Measurements from ENCODE around the gene DLK1.

DLK1 gene

GRCh38 chr14:100748944-100749343 lies 22.3 kb downstream of the DLK1 start:
- Histone ChIP-seq H3K4me3 (ENCODE audit: low read length) (no peak overlapping the region), H3K4me1 (ENCODE audit: insufficient read depth, low read length) (no peaks in the 10 kb centered on the region), H3K9me3 (ENCODE audit: low read length) (no peaks in the 10 kb centered on the region), H3K36me3 (ENCODE audit: insufficient read depth, low read length) (no peaks in the 10 kb centered on the region), H2AFZ (ENCODE audit: low read depth, low read length) (no peak overlapping the region), H3K27me3 (ENCODE audit: insufficient read depth, low read length) (no peaks in the 10 kb centered on the region)

DNA sequence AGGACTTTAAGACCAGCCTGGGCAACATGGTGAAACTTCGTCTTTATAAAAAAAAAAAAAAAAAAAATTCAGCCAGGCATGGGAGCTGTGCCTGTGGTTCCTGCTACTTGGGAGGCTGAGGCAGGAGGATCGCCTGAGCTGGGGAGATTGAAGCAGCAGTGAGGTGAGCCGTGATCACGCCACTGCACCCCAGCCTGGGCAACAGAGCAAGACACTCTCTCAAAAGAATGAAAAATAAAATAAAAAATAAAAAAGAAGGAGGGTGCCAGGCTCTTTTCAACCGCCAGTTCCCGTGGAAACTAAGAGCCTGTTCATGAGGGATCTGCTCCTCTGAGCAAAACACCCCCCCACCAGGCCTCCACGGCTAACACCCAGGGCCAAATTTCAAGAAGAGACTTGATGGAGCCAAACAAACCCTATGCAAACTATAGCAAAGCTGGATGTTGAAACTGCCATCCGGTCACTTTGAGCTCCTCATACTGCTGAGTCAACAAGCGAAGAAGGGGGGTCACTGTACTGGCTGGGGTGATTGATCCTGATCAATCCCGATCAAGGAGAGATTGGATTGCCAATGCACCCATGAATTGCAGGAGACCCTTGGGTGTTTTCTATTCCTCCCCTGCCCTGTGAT lies 23.4 kb downstream of the DLK1 start:
- no peak overlapping the region for H2AFZ ChIP-seq (ENCODE audit: low read depth, low read length)
- no peaks in the 10 kb centered on the region for H3K27me3 ChIP-seq (ENCODE audit: insufficient read depth, low read length)
- no peak overlapping the region for H3K4me3 ChIP-seq (ENCODE audit: low read length)
- no peaks in the 10 kb centered on the region for H3K9me3 ChIP-seq (ENCODE audit: low read length)
- H3K4me1 ChIP-seq (ENCODE audit: insufficient read depth, low read length) = no peaks in the 10 kb centered on the region
- H3K36me3 ChIP-seq (ENCODE audit: insufficient read depth, low read length) = no peaks in the 10 kb centered on the region

DNA sequence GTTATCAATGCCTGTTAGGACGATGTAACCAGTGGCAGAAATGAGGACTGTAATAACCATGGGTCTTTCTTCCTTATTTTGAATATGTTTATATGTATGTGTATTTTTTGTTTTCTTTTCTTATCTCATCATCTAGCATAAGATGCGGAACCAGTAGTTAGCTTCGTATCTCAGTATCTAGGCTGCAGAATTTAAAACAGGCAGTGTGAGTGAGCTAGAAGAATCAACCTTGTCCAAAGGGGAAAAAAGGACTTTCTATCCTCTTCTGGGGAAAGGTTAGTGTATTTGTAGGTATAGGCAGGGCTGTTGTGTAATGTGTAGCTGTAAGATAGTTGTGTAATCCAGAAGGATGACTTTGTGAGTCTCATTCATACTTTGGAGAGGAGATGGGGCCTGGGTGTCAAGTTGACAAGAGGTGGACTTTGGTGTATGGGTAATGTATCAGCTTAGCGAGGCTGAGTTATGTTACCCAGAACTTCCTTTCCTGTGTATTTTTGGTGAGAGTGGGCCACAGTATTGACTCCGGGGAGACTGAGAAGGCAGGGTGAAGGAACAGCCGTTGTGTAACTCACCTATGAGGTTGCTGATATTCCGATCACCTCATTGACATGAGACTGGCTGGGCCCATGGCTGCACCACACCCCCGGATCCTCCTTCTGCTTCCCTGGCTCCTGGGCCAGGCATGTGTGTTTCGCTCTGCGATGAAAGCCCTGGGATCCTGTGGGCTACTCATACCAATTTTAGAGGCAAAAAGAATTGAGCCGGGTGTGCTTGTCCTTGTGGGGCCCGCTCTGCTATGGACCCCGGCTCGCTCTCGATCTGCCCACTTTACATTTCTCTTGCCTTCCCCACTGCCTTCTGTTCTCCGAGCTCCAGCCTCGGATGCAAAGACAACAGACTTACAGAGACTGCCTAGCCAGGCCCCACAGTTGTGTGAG lies 24.3 kb downstream of the DLK1 start:
- Histone ChIP-seq H3K9me3 (ENCODE audit: low read length) (no peaks in the 10 kb centered on the region), H3K36me3 (ENCODE audit: insufficient read depth, low read length) (no peaks in the 10 kb centered on the region)

DNA sequence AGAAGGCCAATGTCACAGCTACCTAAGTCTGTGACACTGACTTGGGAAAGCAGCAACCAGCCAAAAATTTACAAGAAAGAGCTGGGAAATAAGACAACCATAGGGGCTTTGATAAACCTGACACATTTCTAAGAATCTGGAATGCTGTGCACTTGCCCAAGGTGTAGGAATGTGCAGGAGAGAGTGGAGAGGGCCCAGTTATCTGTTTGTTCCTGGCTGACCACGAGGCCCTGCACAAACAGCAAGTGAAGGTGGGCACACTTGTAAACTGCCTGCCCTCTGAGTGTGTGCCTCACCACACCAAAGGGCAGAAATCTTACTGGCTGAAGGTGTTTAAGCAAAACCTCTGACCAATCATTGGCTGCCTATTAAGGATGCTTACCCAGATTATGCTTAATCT lies 27.3 kb downstream of the DLK1 start:
- Histone ChIP-seq H3K9me3 (ENCODE audit: low read length) (no peaks in the 10 kb centered on the region), H3K4me3 (ENCODE audit: low read length) (no peak overlapping the region), H3K36me3 (ENCODE audit: insufficient read depth, low read length) (no peaks in the 10 kb centered on the region), H3K27me3 (ENCODE audit: insufficient read depth, low read length) (no peaks in the 10 kb centered on the region), H2AFZ (ENCODE audit: low read depth, low read length) (no peak overlapping the region), H3K4me1 (ENCODE audit: insufficient read depth, low read length) (no peaks in the 10 kb centered on the region)

More for the DNA sequence above, 24.3 kb downstream of the DLK1 start:
- H3K4me3 ChIP-seq (ENCODE audit: low read length) = no peak overlapping the region
- H2AFZ ChIP-seq (ENCODE audit: low read depth, low read length) = no peak overlapping the region
- no peaks in the 10 kb centered on the region for H3K4me1 ChIP-seq (ENCODE audit: insufficient read depth, low read length)
- no peaks in the 10 kb centered on the region for H3K27me3 ChIP-seq (ENCODE audit: insufficient read depth, low read length)

DNA sequence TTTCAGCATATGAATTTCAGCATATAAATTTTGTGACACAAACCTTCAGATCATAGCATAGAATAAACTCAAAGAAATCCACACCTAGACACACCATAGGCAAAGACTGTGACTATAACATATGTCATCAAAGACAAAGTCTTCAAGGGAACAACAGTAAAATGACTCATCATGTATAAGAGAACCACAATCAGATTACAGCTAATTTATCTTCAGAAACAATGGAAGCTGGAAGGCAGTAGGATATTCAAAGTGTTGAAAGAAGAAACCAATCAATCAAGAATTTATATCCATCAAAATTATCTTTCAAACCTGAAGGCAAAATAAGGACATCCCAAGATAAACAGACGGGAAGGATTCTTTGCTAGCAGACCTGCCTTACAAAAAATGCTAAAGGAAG lies 29.0 kb downstream of the DLK1 start:
- peaks cover 9% of the 10 kb centered on the region for H3K4me1 ChIP-seq (ENCODE audit: insufficient read depth, low read length)
- H3K4me3 ChIP-seq (ENCODE audit: low read length) = no peak overlapping the region
- no peak overlapping the region for H2AFZ ChIP-seq (ENCODE audit: low read depth, low read length)
- H3K9me3 ChIP-seq (ENCODE audit: low read length) = no peaks in the 10 kb centered on the region
- no peaks in the 10 kb centered on the region for H3K36me3 ChIP-seq (ENCODE audit: insufficient read depth, low read length)
- H3K27me3 ChIP-seq (ENCODE audit: insufficient read depth, low read length) = no peaks in the 10 kb centered on the region

DNA sequence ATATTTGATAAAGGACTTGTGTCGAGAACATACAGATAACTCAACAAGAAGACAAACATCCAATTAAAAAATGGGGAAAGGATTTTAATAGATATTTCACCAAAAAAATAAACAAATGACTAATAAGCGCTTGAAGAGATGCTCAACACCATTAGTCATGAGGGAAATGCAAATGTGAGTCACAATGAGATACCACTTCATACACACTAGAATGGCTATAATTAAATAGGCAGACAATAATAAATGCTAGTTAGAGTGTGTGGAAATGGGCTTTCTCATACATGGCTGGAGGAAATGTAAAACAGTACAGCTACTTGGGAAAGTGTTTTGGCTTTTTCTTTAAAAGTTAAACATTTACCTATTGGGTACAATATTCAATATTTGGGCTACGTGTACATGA lies 34.8 kb downstream of the DLK1 start:
- no peaks in the 10 kb centered on the region for H3K9me3 ChIP-seq (ENCODE audit: low read length)
- H2AFZ ChIP-seq (ENCODE audit: low read depth, low read length) = no peak overlapping the region
- no peaks in the 10 kb centered on the region for H3K27me3 ChIP-seq (ENCODE audit: insufficient read depth, low read length)
- H3K4me1 ChIP-seq (ENCODE audit: insufficient read depth, low read length) = peaks cover 23% of the 10 kb centered on the region
- H3K4me3 ChIP-seq (ENCODE audit: low read length) = no peak overlapping the region
- no peaks in the 10 kb centered on the region for H3K36me3 ChIP-seq (ENCODE audit: insufficient read depth, low read length)

DNA sequence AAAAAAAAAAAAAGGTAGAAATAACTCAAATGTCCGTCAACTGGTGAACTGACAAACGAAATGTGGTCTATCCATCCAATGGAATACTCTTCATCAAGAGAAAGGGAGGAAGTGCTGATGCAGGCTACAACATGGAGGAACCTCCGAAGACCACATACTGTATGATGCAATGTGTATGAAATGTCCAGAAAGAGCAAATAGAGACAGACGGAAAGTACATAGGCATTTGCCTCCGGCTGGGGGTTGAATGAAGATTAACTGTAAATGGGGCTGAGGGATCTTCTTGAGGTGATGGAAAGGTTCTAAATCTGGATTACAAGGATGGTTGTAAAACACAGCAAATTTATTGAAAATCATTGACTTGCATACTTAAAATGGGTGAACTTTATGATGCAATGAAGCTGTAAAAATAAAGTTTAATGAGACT lies 35.4 kb downstream of the DLK1 start:
- Histone ChIP-seq H3K36me3 (ENCODE audit: insufficient read depth, low read length) (no peaks in the 10 kb centered on the region), H2AFZ (ENCODE audit: low read depth, low read length) (no peak overlapping the region), H3K4me1 (ENCODE audit: insufficient read depth, low read length) (peaks cover 23% of the 10 kb centered on the region), H3K4me3 (ENCODE audit: low read length) (no peak overlapping the region), H3K9me3 (ENCODE audit: low read length) (no peaks in the 10 kb centered on the region), H3K27me3 (ENCODE audit: insufficient read depth, low read length) (no peaks in the 10 kb centered on the region)

GRCh38 chr14:100762901-100763300 lies 36.2 kb downstream of the DLK1 start:
- no peak overlapping the region for H2AFZ ChIP-seq (ENCODE audit: low read depth, low read length)
- H3K4me1 ChIP-seq (ENCODE audit: insufficient read depth, low read length) = peaks cover 23% of the 10 kb centered on the region
- H3K4me3 ChIP-seq (ENCODE audit: low read length) = no peak overlapping the region
- H3K36me3 ChIP-seq (ENCODE audit: insufficient read depth, low read length) = no peaks in the 10 kb centered on the region
- H3K9me3 ChIP-seq (ENCODE audit: low read length) = no peaks in the 10 kb centered on the region
- no peaks in the 10 kb centered on the region for H3K27me3 ChIP-seq (ENCODE audit: insufficient read depth, low read length)

- no peak overlapping the region for H2AFZ ChIP-seq (ENCODE audit: low read depth, low read length)
- no peaks in the 10 kb centered on the region for H3K27me3 ChIP-seq (ENCODE audit: insufficient read depth, low read length)
- H3K9me3 ChIP-seq (ENCODE audit: low read length) = no peaks in the 10 kb centered on the region
- H3K4me1 ChIP-seq (ENCODE audit: insufficient read depth, low read length) = peaks cover 20% of the 10 kb centered on the region
- no peak overlapping the region for H3K4me3 ChIP-seq (ENCODE audit: low read length)
- H3K36me3 ChIP-seq (ENCODE audit: insufficient read depth, low read length) = no peaks in the 10 kb centered on the region
These were observed 37.9 kb downstream of the DLK1 start for GRCh38 chr14:100764471-100765115.

GRCh38 chr14:100765296-100765695 lies 38.6 kb downstream of the DLK1 start:
- Histone ChIP-seq H3K9me3 (ENCODE audit: low read length) (no peaks in the 10 kb centered on the region), H2AFZ (ENCODE audit: low read depth, low read length) (no peak overlapping the region), H3K4me3 (ENCODE audit: low read length) (no peak overlapping the region), H3K36me3 (ENCODE audit: insufficient read depth, low read length) (no peaks in the 10 kb centered on the region), H3K27me3 (ENCODE audit: insufficient read depth, low read length) (no peaks in the 10 kb centered on the region), H3K4me1 (ENCODE audit: insufficient read depth, low read length) (peaks cover 16% of the 10 kb centered on the region)

DNA sequence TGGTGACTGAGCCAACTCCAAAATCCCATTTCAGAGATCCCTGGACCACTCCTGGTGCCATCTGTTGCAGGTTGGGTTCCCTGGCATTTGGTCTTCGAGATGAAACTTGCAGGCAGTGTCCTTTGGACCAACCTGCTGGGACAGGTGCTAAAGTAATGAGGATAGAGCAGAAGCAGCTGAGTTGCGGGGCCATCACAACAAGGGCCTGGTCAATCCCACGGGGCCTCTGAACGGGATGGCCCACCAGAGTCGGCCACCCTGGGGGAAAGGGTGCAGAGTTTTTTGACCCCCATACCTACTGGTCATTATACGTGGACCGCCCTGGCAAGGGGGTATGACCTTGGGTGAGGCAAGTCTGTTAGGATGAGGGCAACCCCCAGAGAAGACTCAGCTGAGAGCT lies 39.3 kb downstream of the DLK1 start:
- no peaks in the 10 kb centered on the region for H3K9me3 ChIP-seq (ENCODE audit: low read length)
- H3K4me1 ChIP-seq (ENCODE audit: insufficient read depth, low read length) = peaks cover 14% of the 10 kb centered on the region
- no peak overlapping the region for H2AFZ ChIP-seq (ENCODE audit: low read depth, low read length)
- no peaks in the 10 kb centered on the region for H3K27me3 ChIP-seq (ENCODE audit: insufficient read depth, low read length)
- no peaks in the 10 kb centered on the region for H3K36me3 ChIP-seq (ENCODE audit: insufficient read depth, low read length)
- H3K4me3 ChIP-seq (ENCODE audit: low read length) = no peak overlapping the region

DNA sequence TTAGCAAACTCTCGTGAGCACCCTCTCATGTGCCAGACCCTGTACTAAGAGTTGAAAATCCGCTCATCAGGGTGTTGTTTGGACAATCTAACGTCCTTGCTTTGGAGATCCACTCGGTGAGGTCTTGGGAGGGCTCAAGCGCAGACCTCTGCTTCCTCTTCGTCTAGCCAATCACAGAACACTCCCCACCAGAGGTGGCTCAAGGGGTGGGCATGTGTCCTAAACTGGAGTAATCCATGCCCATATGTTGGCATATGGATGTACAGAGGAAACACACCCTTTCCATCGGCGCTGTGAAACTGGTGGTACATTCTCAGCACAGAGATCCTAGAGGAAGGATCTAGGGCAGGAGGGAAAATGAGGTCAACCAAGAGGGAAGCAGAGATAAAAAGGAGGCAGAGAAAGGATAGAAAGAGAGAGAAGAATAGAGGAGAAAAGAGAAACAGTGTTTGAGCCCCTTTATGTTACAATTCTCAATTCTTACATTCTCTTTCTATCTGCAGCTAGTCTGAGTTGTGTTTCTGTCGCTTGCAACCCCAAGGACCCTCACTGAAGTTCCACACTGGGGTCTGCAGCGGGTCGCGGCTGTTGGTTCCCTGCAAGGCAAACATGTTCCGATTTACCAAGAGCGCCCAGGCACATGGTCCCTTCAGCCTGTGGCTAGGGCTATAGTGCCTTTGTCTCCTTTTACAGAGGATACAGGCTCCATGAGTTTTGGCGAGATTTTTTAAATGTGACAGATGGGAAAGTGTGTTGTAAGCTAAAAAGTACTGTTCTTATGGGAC lies 40.5 kb downstream of the DLK1 start:
- Histone ChIP-seq H3K36me3 (ENCODE audit: insufficient read depth, low read length) (no peaks in the 10 kb centered on the region), H2AFZ (ENCODE audit: low read depth, low read length) (no peak overlapping the region), H3K4me1 (ENCODE audit: insufficient read depth, low read length) (peaks cover 14% of the 10 kb centered on the region), H3K27me3 (ENCODE audit: insufficient read depth, low read length) (no peaks in the 10 kb centered on the region), H3K9me3 (ENCODE audit: low read length) (no peaks in the 10 kb centered on the region), H3K4me3 (ENCODE audit: low read length) (no peak overlapping the region)
